Thyroid gland (tissue), 4 donors: ENCODE measurements around the gene RELL1. TPM values are rescaled to one million over a fixed set of nuclear protein-coding genes. Genes with fewer than 3 reads are reported as not detected.

Experiments
- DNase-seq, 2 donors: peaks; one replicate each; pipeline ENCODE4 v3.0.0-alpha.2; 2019
- H3K27ac ChIP-seq, 3 donors: fragments of 200-600 bp; sonication (generic); 1 replicate in 2 of 3; 2 replicates in 1 of 3; pipeline ENCODE4 v1.5.1; 2016 to 2019; ENCODE audit warnings: mild to moderate bottlenecking in 1 of 3, moderate library complexity in 1 of 3
- H3K27me3 ChIP-seq: fragments of 200-600 bp; sonication (generic); one replicate; pipeline ENCODE4 v1.5.1; 2019
- H3K36me3 ChIP-seq, 2 donors: fragments of 200-600 bp; sonication (generic); one replicate each; pipeline ENCODE4 v1.5.1; 2016 to 2019
- H3K4me1 ChIP-seq, 2 donors: fragments of 200-600 bp; sonication (generic); one replicate each; pipeline ENCODE4 v1.5.1; 2017 to 2019
- H3K4me3 ChIP-seq, 3 donors: fragments of 200-600 bp; sonication (generic); replicated peaks in 1 of 3; 1 replicate in 2 of 3; 2 replicates in 1 of 3; pipeline ENCODE4 v1.5.1; 2016; ENCODE audit warnings: mild to moderate bottlenecking in 1 of 3
- H3K9me3 ChIP-seq: fragments of 200-600 bp; sonication (generic); one replicate; pipeline ENCODE4 v1.5.1; 2017
- POLR2A ChIP-seq, 2 donors: fragments of 450-650 bp; IDR thresholded peaks; one replicate each; pipeline ENCODE4 v1.6.1; 2017; ENCODE audit warnings: antibody characterized with exemption in 2 of 2, mild to moderate bottlenecking in 2 of 2, moderate library complexity in 1 of 2
- WGBS, 2 donors: methylation state at CpG; one replicate each; pipeline ENCODE4 v1.1.5; 2017; 5-methylcytosine and 5-hydroxymethylcytosine counted together
- intact Hi-C: fragments of 100-400 bp; cut with DNase I; formaldehyde crosslinking; loops from one replicate; pipeline ENCODE4 v1.15.1; 2023
- total RNA-seq, 4 donors: library from RNA; depleted of rRNA; stranded (reverse); fragments of >200 nt; gene quantifications; one replicate each; pipeline ENCODE4 v1.2.3, GENCODE V29; 2016
- TF ChIP-seq, protein P1 (sequence below), 6 experiments: fragments of 200-600 bp in 3 of 6; fragments of 450-650 bp in 3 of 6; sonication (generic) in 3 of 6; IDR thresholded peaks; one replicate each; pipeline ENCODE4 v1.5.1; 2016 to 2019; ENCODE audit warnings: antibody characterized with exemption in 6 of 6, mild to moderate bottlenecking in 2 of 6, inconsistent platforms in 1 of 6, moderate library complexity in 1 of 6

Gene RELL1
- total RNA-seq, 4 donors from 2014 or later: 105 to 123 (median 116) TPM

DNA sequence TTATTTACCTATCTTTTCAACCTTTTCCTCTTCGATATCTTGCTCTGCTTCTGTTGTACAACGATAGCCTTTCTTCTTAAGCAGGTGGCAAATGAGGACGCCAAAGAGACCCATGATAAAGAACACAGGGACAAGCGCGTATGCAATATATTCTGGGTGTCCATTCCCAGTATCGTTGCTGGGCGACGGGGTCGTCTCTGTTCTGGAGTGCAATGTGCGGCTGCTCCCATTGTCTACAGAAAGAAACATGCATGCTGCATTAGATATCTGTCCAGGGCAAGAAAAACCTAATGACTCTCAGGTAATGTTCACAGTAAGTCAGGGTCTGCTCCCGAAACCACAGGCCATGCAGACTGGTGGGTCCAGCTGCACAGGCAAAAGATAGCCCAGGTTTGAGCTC, 36.9 kb downstream of the RELL1 start:
- Histone ChIP-seq H3K27ac (peak overlapping the region in 2 of 3 donors; percentile 81 to 82), H3K36me3 (peaks cover 5 to 12% of the 10 kb centered on the region in 2 donors), H3K4me1 (peaks cover 47 to 58% of the 10 kb centered on the region in 2 donors), H3K4me3 (no peak overlapping the region), H3K27me3 (no peaks in the 10 kb centered on the region), H3K9me3 (no peaks in the 10 kb centered on the region)
- no peak for TF ChIP-seq POLR2A (IDR thresholded peaks at IDR 0.05)
- TF ChIP-seq, protein P1, sequence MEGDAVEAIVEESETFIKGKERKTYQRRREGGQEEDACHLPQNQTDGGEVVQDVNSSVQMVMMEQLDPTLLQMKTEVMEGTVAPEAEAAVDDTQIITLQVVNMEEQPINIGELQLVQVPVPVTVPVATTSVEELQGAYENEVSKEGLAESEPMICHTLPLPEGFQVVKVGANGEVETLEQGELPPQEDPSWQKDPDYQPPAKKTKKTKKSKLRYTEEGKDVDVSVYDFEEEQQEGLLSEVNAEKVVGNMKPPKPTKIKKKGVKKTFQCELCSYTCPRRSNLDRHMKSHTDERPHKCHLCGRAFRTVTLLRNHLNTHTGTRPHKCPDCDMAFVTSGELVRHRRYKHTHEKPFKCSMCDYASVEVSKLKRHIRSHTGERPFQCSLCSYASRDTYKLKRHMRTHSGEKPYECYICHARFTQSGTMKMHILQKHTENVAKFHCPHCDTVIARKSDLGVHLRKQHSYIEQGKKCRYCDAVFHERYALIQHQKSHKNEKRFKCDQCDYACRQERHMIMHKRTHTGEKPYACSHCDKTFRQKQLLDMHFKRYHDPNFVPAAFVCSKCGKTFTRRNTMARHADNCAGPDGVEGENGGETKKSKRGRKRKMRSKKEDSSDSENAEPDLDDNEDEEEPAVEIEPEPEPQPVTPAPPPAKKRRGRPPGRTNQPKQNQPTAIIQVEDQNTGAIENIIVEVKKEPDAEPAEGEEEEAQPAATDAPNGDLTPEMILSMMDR (IDR thresholded peaks at IDR 0.05): no peak
- intact Hi-C loops: no loop called here
- 95 to 97% methylated on average over 11 of the region's 11 CpGs for WGBS, 2 donors
- DNase-seq: no peak

DNA sequence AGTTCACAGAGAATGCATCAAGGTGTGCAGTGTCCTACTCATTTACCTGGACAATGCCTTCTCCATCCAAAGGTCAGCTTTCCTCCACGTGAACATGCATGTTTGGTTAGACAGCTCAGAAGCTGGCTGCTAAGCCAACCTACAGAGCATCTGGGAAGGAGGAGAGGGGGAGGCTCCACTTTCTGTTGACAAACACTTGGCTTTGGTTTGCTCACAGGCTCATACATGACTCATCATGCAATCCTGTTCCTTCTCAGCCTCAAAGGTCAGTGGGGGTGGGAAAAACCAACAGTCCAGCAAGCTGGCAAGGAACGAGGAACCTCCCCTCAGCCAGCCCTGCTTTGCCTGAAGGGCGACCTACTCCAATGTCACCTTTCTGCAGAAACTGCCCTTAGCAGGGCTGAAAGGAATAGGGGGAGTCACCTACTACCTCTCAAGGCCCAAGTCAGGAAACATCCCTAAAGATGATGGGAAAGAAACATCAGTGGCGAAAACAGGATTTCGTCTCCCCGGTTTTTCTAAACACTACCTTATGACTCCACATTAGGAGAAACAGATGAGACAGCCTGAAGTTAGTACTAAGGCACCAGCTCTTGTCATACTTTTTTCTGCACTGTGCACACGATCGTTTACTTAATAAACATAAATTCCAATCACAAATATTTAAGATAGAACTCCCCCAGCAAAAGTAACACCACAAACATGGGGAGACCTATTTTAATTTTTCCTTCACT, 37.9 kb downstream of the RELL1 start:
- 64 to 68% methylated on average over 8 of the region's 8 CpGs for WGBS, 2 donors
- intact Hi-C loops: no loop called here
- TF ChIP-seq POLR2A (IDR thresholded peaks at IDR 0.05): no peak
- TF ChIP-seq, protein P1 (IDR thresholded peaks at IDR 0.05): no peak
- Histone ChIP-seq H3K4me3 (no peak overlapping the region), H3K27ac (peak overlapping the region; percentile 47 to 82 (median 81)), H3K9me3 (no peaks in the 10 kb centered on the region), H3K4me1 (peaks cover 47 to 64% of the 10 kb centered on the region in 2 donors), H3K27me3 (no peaks in the 10 kb centered on the region), H3K36me3 (peaks cover 5 to 12% of the 10 kb centered on the region in 2 donors)
- peak; percentile 78 to 85 for DNase-seq

DNA sequence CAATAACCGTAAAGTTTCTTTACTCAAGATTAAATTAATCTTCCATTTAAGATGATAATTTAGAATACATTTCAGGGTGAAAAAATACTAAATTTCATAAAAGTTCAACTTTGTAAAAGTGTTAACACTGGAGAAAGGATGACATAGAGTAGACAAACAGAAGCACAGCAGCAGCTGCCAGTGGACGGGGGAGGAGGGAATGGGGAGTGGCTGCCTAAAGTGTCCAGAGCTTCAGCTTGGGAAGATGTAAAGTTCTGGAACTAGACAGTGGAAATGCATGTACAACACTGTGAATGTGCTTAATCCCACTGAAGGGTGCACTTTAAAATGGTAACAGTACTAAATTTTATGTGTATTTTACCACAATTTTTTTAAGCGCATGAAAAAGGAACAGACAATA, 39.9 kb downstream of the RELL1 start:
- H3K9me3 ChIP-seq: no peaks in the 10 kb centered on the region
- TF ChIP-seq, protein P1 (IDR thresholded peaks at IDR 0.05): no peak
- no peak for TF ChIP-seq POLR2A (IDR thresholded peaks at IDR 0.05)
- no peak for DNase-seq
- H3K27me3 ChIP-seq: no peaks in the 10 kb centered on the region
- no peak overlapping the region for H3K4me3 ChIP-seq
- peaks cover 63 to 79% of the 10 kb centered on the region in 2 donors for H3K4me1 ChIP-seq
- peaks cover 5 to 12% of the 10 kb centered on the region in 2 donors for H3K36me3 ChIP-seq
- 65 to 82% methylated on average over 3 of the region's 3 CpGs for WGBS, 2 donors
- intact Hi-C loops: no loop called here
- H3K27ac ChIP-seq: peak overlapping the region; percentile 59 to 82 (median 81)

DNA sequence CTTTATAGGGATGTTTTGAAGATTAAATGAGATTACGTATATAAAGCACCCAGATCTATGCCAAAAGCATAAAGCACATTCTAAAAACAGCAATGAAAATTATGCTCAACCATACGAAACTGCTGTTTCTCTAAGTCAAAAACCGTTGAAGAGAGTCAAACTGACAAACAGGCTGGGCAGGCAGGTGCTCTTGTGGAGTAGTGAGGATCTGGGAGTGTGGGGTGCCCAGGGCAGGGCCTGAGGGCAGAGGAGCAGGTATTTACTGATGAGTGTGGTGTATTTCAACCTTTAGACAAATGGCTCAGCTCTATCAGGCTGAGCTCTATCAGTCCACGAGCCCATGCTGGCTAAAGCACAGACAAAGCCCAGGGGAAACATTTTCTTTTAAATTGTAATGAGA, 40.4 kb downstream of the RELL1 start:
- H3K36me3 ChIP-seq: peaks cover 5 to 12% of the 10 kb centered on the region in 2 donors
- TF ChIP-seq, protein P1 (IDR thresholded peaks at IDR 0.05): no peak
- TF ChIP-seq POLR2A (IDR thresholded peaks at IDR 0.05): no peak
- intact Hi-C loops: no loop called here
- no peaks in the 10 kb centered on the region for H3K27me3 ChIP-seq
- H3K4me1 ChIP-seq: peaks cover 65 to 83% of the 10 kb centered on the region in 2 donors
- H3K27ac ChIP-seq: peak overlapping the region; percentile 59 to 82 (median 81)
- H3K9me3 ChIP-seq: no peaks in the 10 kb centered on the region
- 64 to 76% methylated on average over 4 of the region's 4 CpGs for WGBS, 2 donors
- DNase-seq: peak in 1 of 2 donors; percentile 36
- H3K4me3 ChIP-seq: no peak overlapping the region

DNA sequence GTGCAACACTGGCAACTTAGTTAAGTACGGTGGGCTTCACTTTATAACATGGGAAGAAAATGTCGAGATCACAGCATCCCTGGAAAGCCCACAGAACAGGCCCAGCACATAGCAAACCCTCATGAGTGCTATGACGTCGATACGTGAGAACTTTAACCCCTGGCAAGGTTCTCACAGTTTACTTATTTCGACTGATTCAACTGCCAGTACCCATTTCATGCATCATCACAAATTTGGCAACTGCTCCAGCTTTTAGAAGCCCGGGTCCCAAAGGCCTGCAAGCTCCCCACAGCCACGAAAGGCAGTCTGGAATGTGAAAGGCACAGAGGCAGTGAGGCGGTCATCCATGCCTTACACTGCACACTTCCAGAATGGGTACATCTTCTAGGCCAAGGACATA, 41.2 kb downstream of the RELL1 start:
- Histone ChIP-seq H3K27ac (peak overlapping the region; percentile 59 to 82 (median 81)), H3K36me3 (peaks cover 5 to 12% of the 10 kb centered on the region in 2 donors), H3K27me3 (no peaks in the 10 kb centered on the region), H3K4me1 (peaks cover 71 to 83% of the 10 kb centered on the region in 2 donors), H3K4me3 (no peak overlapping the region), H3K9me3 (no peaks in the 10 kb centered on the region)
- TF ChIP-seq POLR2A (IDR thresholded peaks at IDR 0.05): no peak
- TF ChIP-seq, protein P1 (IDR thresholded peaks at IDR 0.05): no peak
- DNase-seq: peak; percentile 34 to 53
- WGBS, 2 donors: 50 to 62% methylated on average over 9 of the region's 9 CpGs
- intact Hi-C loops: no loop called here
